Measurements from ENCODE around the gene WDR82. TPM values are rescaled to one million over a fixed set of nuclear protein-coding genes. Genes with fewer than 3 reads are reported as not detected.
A peak's percentile ranks its signal among the peaks of the same experiment; 100 is the strongest.

The WDR82 gene
- total RNA-seq, 1 donor from 2014 or later, result 90.8 TPM

- no peak for DNase-seq (ENCODE audit: low read depth)
Measured at GRCh38 chr3:52238193-52238760, 40.2 kb downstream of the WDR82 start.

- peak; percentile 84 for DNase-seq (ENCODE audit: low read depth)
Measured at GRCh38 chr3:52237657-52238172, 40.7 kb downstream of the WDR82 start.

GRCh38 chr3:52237006-52237656 is 41.3 kb downstream of the WDR82 start:
- DNase-seq (ENCODE audit: low read depth), result no peak

- no peak for DNase-seq (ENCODE audit: low read depth)
Measured at GRCh38 chr3:52236424-52236886, 42.0 kb downstream of the WDR82 start.

- DNase-seq (ENCODE audit: low read depth), result no peak
Measured at GRCh38 chr3:52234516-52235447, 43.7 kb downstream of the WDR82 start.

GRCh38 chr3:52233968-52234367 is 44.5 kb downstream of the WDR82 start:
- DNase-seq (ENCODE audit: low read depth), result no peak

- DNase-seq (ENCODE audit: low read depth), result no peak
Measured at GRCh38 chr3:52233108-52233591, 45.3 kb downstream of the WDR82 start.

- DNase-seq (ENCODE audit: low read depth), result no peak
Measured at GRCh38 chr3:52232279-52233107, 46.0 kb downstream of the WDR82 start.

GRCh38 chr3:52231502-52232278 is 46.8 kb downstream of the WDR82 start:
- peak; percentile 30 for DNase-seq (ENCODE audit: low read depth)

GRCh38 chr3:52230889-52231499 is 47.5 kb downstream of the WDR82 start:
- no peak for DNase-seq (ENCODE audit: low read depth)

GRCh38 chr3:52230461-52230860 is 48.0 kb downstream of the WDR82 start:
- no peak for DNase-seq (ENCODE audit: low read depth)

GRCh38 chr3:52229656-52230055 is 48.8 kb downstream of the WDR82 start:
- DNase-seq (ENCODE audit: low read depth), result no peak

- DNase-seq (ENCODE audit: low read depth), result no peak
Measured at GRCh38 chr3:52228751-52229291, 49.6 kb downstream of the WDR82 start.

- no peak for DNase-seq (ENCODE audit: low read depth)
Measured at GRCh38 chr3:52228266-52228665, 50.2 kb downstream of the WDR82 start.

- DNase-seq (ENCODE audit: low read depth), result no peak
Measured at GRCh38 chr3:52227766-52228165, 50.7 kb downstream of the WDR82 start.

- DNase-seq (ENCODE audit: low read depth), result no peak
Measured at GRCh38 chr3:52227117-52227516, 51.3 kb downstream of the WDR82 start.

- no peak for DNase-seq (ENCODE audit: low read depth)
Measured at GRCh38 chr3:52226229-52226817, 52.1 kb downstream of the WDR82 start.

- DNase-seq (ENCODE audit: low read depth), result no peak
Measured at GRCh38 chr3:52225452-52226228, 52.8 kb downstream of the WDR82 start, which contains the start of gene TLR9. Gene TLR9, minus strand, starts transcription at chr3:52225645. Its CDS starts 116 bp downstream, at chr3:52225529.

All from renal cortical epithelial cell (primary cell).